H1 (cell line): ENCODE measurements around the gene CHAD. TPM values are rescaled to one million over a fixed set of nuclear protein-coding genes. Genes with fewer than 3 reads are reported as not detected.

ENCODE experiments used
- ASH2L ChIP-seq: fragments of 200-600, 300-600 bp; sonication (generic); IDR thresholded peaks from one replicate; pipeline ENCODE4 v1.7.1; 2017; ENCODE audit warnings: low read length
- CHD1 ChIP-seq: IDR thresholded peaks from 2 replicates; pipeline ENCODE4 v1.6.1; 2012; ENCODE audit warnings: low read depth, low read length, improper control_type of control experiment
- JUND ChIP-seq: IDR thresholded peaks from 2 replicates; pipeline ENCODE4 v1.6.1; 2011; ENCODE audit warnings: mild to moderate bottlenecking, improper control_type of control experiment, low read length
- SIRT6 ChIP-seq: IDR thresholded peaks from one replicate; pipeline ENCODE4 v1.7.1; 2012; ENCODE audit warnings: low read length, inconsistent platforms
- polyA plus RNA-seq, 7 experiments: library from polyadenylated mRNA; depleted of rRNA in 3 of 7; stranded (reverse) in 5 of 7; unstranded in 2 of 7; fragments of >200 nt in 5 of 7; fragments of 200-250 nt in 2 of 7; gene quantifications; 1 replicate in 5 of 7; 2 replicates in 1 of 7; 4 replicates in 1 of 7; pipeline versions ENCODE4 v1.2.1 to v1.2.3, GENCODE V29; 2011 to 2013; ENCODE audit warnings: missing spikeins in 2 of 7, mixed read lengths in 2 of 7
- total RNA-seq: library from RNA; stranded (reverse); fragmentation: NEBNext Ultra II Directional; extraction: Animal tissue kit (Norgen Biotek cat#: 25700); gene quantifications from 2 replicates; pipeline ENCODE4 v1.2.1, GENCODE V29; 2021

The CHAD gene
- total and polyA plus RNA-seq, 2 of the 8 experiments (the other 6 are each of a cell fraction or from before 2014, with no cell fraction given): 0.03 TPM; not detected in 1

- TF ChIP-seq SIRT6 (no peak), JUND (no peak), CHD1 (no peak), ASH2L (no peak)
Measured at GRCh38 chr17:50444841-50445715, 23.6 kb downstream of the CHAD start (continued).
